K562 (cell line): Measurements from ENCODE around the gene NUP133. TPM values are rescaled to one million over a fixed set of nuclear protein-coding genes. Genes with fewer than 3 reads are reported as not detected.
"Not testable (repeated sequence)": the region's sequence is repeated elsewhere in the genome, so short reads cannot be mapped to it uniquely, and the experiment has no call there.

Experiments
- ATAC-seq: fragments of 200-7000 bp; cut with Tn5 transposase; 3 replicates; pipeline ENCODE4 v1.9.1; 2020; ENCODE audit warnings: moderate library complexity
- BruUV-seq: library from RNA; stranded (reverse); fragments of 400-500 nt; replicated peaks from 2 replicates; lab custom pipeline; 2021; lab: Mats Ljungman, UMichigan
- CTCF ChIA-PET: fragments of 300-600 bp; formaldehyde crosslinking; extraction: SDS; loops from one replicate; lab custom pipeline; 2021; ENCODE audit warnings: low intra/inter-chr PET ratio; lab: Yijun Ruan, JAX
- POLR2A ChIA-PET: fragments of 300-600, 350-650 bp; sonication (Branson Sonifier 250); formaldehyde crosslinking; extraction: SDS; loops from one replicate; lab custom pipeline; 2021; ENCODE audit warnings: antibody characterized with exemption, inconsistent platforms; lab: Yijun Ruan, JAX
- DNase-seq, 4 experiments: peaks; one replicate each; pipeline versions ENCODE4 v3.0.0 to v3.0.0-alpha.2; 2011 to 2018; ENCODE audit warnings: low spot score in 3 of 4, mixed read lengths in 3 of 4; ENCODE audit errors: extremely low read depth in 1 of 4
- FAIRE-seq: peaks from 2 replicates; lab custom pipeline; 2011; peaks lifted over from hg19 to GRCh38; lab: Jason Lieb, UNC
- H2AFZ ChIP-seq: 2 replicates; pipeline ENCODE4 v1.6.0; 2011; ENCODE audit warnings: low read depth, low read length, control low read depth, inconsistent platforms
- H3K27ac ChIP-seq: fragments of 200-600 bp; 3 replicates; pipeline ENCODE4 v1.8.0; 2011; ENCODE audit warnings: low read depth, mild to moderate bottlenecking, control low read depth, inconsistent platforms, low read length, moderate library complexity, mixed read lengths; ENCODE audit errors: extremely low read depth
- H3K27me3 ChIP-seq, 2 experiments: fragments of 300-600 bp in 1 of 2; 2 replicates in 1 of 2; 3 replicates in 1 of 2; pipeline versions ENCODE4 v1.6.0 to v1.8.0; 2011; ENCODE audit warnings: inconsistent platforms in 2 of 2, low read length in 2 of 2, mild to moderate bottlenecking in 1 of 2, mixed read lengths in 1 of 2, moderate library complexity in 1 of 2; ENCODE audit not compliant: control insufficient read depth in 2 of 2, insufficient read depth in 2 of 2
- H3K36me3 ChIP-seq: fragments of 300-600 bp; 3 replicates; pipeline ENCODE4 v1.8.0; 2011; ENCODE audit warnings: mild to moderate bottlenecking, low read length, inconsistent platforms; ENCODE audit not compliant: control insufficient read depth, insufficient read depth
- H3K4me1 ChIP-seq, 2 experiments: fragments of 200-600 bp in 1 of 2; replicated peaks in 1 of 2; 2 replicates in 1 of 2; 3 replicates in 1 of 2; pipeline versions ENCODE4 v1.5.1 to v1.8.0; 2011; ENCODE audit warnings: inconsistent platforms in 2 of 2, low read length in 2 of 2, mild to moderate bottlenecking in 1 of 2, mixed read lengths in 1 of 2, moderate library complexity in 1 of 2; ENCODE audit not compliant: control insufficient read depth in 2 of 2, insufficient read depth in 2 of 2
- H3K4me2 ChIP-seq: 2 replicates; pipeline ENCODE4 v1.6.1; 2011; ENCODE audit warnings: low read length, control low read depth, inconsistent platforms, mixed read lengths; ENCODE audit not compliant: insufficient read depth
- H3K4me3 ChIP-seq: fragments of 200-600 bp; sonication (generic), shearing (Covaris generic); 2 replicates; pipeline ENCODE4 v1.5.1; 2016; ENCODE audit warnings: control low read depth, inconsistent platforms
- H3K79me2 ChIP-seq: fragments of 200-600 bp; 3 replicates; pipeline ENCODE4 v1.8.0; 2011; ENCODE audit warnings: low read length, inconsistent platforms; ENCODE audit not compliant: control insufficient read depth, insufficient read depth
- H3K9ac ChIP-seq, 2 experiments: 2 replicates each; pipeline versions ENCODE4 v1.6.0 to v1.6.1; 2011; ENCODE audit warnings: low read depth in 2 of 2, low read length in 2 of 2, control low read depth in 1 of 2, inconsistent platforms in 1 of 2, mild to moderate bottlenecking in 1 of 2, mixed read lengths in 1 of 2; ENCODE audit not compliant: insufficient read depth in 1 of 2
- H3K9me1 ChIP-seq: one replicate; pipeline ENCODE4 v1.6.0; 2011; ENCODE audit warnings: inconsistent platforms, mild to moderate bottlenecking, low read length, moderate library complexity; ENCODE audit not compliant: control insufficient read depth, insufficient read depth
- H3K9me3 ChIP-seq: replicated peaks from 2 replicates; pipeline ENCODE4 v1.5.1; 2011; ENCODE audit warnings: low read depth, low read length, inconsistent platforms; ENCODE audit not compliant: control insufficient read depth, insufficient read depth
- H4K20me1 ChIP-seq: replicated peaks from 2 replicates; pipeline ENCODE4 v1.6.1; 2011; ENCODE audit warnings: low read length, inconsistent platforms, mixed read lengths; ENCODE audit not compliant: control insufficient read depth, insufficient read depth
- BCOR ChIP-seq: fragments of 450-650 bp; IDR thresholded peaks from 2 replicates; pipeline ENCODE4 v1.6.1; 2016
- HEY1 ChIP-seq: fragments of 250-450 bp; sonication (Bioruptor Pico); IDR thresholded peaks from 2 replicates; pipeline ENCODE4 v1.5.0; 2020; ENCODE audit warnings: mild to moderate bottlenecking, moderate library complexity, borderline replicate concordance
- KDM1A ChIP-seq, 2 experiments: fragments of 450-650 bp; IDR thresholded peaks; 2 replicates each; pipeline ENCODE4 v1.6.1; 2016; ENCODE audit warnings: mild to moderate bottlenecking in 2 of 2
- RBM25 ChIP-seq: fragments of 200-400 bp; formaldehyde crosslinking; IDR thresholded peaks from 2 replicates; pipeline ENCODE4 v1.6.1; 2018; ENCODE audit warnings: low read length, low read depth, moderate library complexity; ENCODE audit not compliant: severe bottlenecking
- RCOR1 ChIP-seq, 2 experiments: IDR thresholded peaks; 2 replicates each; pipeline ENCODE4 v1.6.1; 2012; ENCODE audit warnings: low read depth in 2 of 2, low read length in 2 of 2, borderline replicate concordance in 1 of 2, improper control_type of control experiment in 1 of 2
- SMARCA5 ChIP-seq: fragments of 450-650 bp; IDR thresholded peaks from 2 replicates; pipeline ENCODE4 v1.6.1; 2016
- ZNF146 ChIP-seq: IDR thresholded peaks from one replicate; pipeline ENCODE4 v1.6.1; 2018; ENCODE audit warnings: missing compliant biosample characterization; ENCODE audit not compliant: unreplicated experiment
- ZZZ3 ChIP-seq: fragments of 450-650 bp; IDR thresholded peaks from 2 replicates; pipeline ENCODE4 v1.6.1; 2016; ENCODE audit warnings: antibody characterized with exemption, mild to moderate bottlenecking, moderate library complexity
- WGBS: fragments of 100-300 bp; shearing (Covaris generic); methylation state at CpG from one replicate; pipeline ENCODE4 v1.1.6; 2016; ENCODE audit warnings: low coverage, mixed read lengths; ENCODE audit not compliant: insufficient coverage; ENCODE audit errors: missing lambda C conversion rate; 5-methylcytosine and 5-hydroxymethylcytosine counted together
- in situ Hi-C: fragments of 300-500 bp; cut with MboI; formaldehyde crosslinking; loops from 4 replicates; pipeline ENCODE4 v1.15.0; 2018; ENCODE audit warnings: inconsistent platforms, mixed read lengths
- intact Hi-C: fragments of 100-400 bp; cut with micrococcal nuclease; formaldehyde crosslinking; loops from 2 replicates; pipeline ENCODE4 v1.14.2; 2022
- polyA plus RNA-seq, 8 experiments: library from polyadenylated mRNA; depleted of rRNA in 4 of 8; stranded (reverse) in 5 of 8; unstranded in 3 of 8; fragments of >200 nt; fragmentation: Nextera tagmentation in 2 of 8; fragmentation: Illumina TruSeq in 1 of 8; extraction: Ambion mirVana in 2 of 8; extraction: Trizol in 1 of 8; gene quantifications; 2 replicates each; pipeline versions ENCODE4 v1.2.1 to v1.2.3, GENCODE V29; 2011 to 2014; ENCODE audit warnings: inconsistent platforms in 1 of 8, missing spikeins in 1 of 8
- total RNA-seq, 7 experiments: library from RNA; depleted of rRNA in 6 of 7; stranded (reverse); fragments of >200 nt in 6 of 7; fragmentation: Illumina TruSeq in 2 of 7; extraction: Trizol in 2 of 7; gene quantifications; 2 replicates each; pipeline versions ENCODE4 v1.2.1 to v1.2.3, GENCODE V29; 2011 to 2021; ENCODE audit warnings: low replicate concordance in 1 of 7
- TF ChIP-seq, protein P1 (sequence below): fragments of 450-650 bp; formaldehyde crosslinking; IDR thresholded peaks from 2 replicates; pipeline ENCODE4 v1.4.0; 2022; ENCODE audit warnings: missing genetic modification characterization

Gene NUP133
- total and polyA plus RNA-seq, 9 of the 15 experiments (the other 6 are each of a cell fraction or from before 2014, with no cell fraction given): 21.7 to 85.1 (median 61.3) TPM

- no peak for TF ChIP-seq HEY1
- TF ChIP-seq, protein P1, sequence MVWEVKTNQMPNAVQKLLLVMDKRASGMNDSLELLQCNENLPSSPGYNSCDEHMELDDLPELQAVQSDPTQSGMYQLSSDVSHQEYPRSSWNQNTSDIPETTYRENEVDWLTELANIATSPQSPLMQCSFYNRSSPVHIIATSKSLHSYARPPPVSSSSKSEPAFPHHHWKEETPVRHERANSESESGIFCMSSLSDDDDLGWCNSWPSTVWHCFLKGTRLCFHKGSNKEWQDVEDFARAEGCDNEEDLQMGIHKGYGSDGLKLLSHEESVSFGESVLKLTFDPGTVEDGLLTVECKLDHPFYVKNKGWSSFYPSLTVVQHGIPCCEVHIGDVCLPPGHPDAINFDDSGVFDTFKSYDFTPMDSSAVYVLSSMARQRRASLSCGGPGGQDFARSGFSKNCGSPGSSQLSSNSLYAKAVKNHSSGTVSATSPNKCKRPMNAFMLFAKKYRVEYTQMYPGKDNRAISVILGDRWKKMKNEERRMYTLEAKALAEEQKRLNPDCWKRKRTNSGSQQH (CRISPR knock-in tag): no peak
- no peak for TF ChIP-seq ZZZ3
- peak in 1 of 2 experiments; percentile 65; a peak in 1 of 4 replicates for TF ChIP-seq RCOR1 (IDR thresholded peaks at IDR 0.05; ENCODE audit: borderline replicate concordance in 1 of 2, low read depth in 2 of 2, low read length in 2 of 2)
Measured at GRCh38 chr1:229514578-229515275, 6.6 kb upstream of the NUP133 start (continued).

DNA sequence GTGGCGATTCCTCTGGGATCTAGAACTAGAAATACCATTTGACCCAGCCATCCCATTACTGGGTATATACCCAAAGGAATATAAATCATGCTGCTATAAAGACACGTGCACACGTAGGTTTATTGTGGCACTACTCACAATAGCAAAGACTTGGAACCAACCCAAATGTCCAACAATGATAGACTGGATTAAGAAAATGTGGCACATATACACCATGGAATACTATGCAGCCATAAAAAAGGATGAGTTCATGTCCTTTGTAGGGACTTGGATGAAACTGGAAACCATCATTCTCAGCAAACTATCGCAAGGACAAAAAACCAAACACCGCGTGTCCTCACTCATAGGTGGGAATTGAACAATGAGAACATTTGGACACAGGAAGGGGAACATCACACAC, 3.5 kb upstream of the NUP133 start:
- 34% methylated on average over 5 of the region's 6 CpGs for WGBS
- H3K9me1 ChIP-seq, POLR2A ChIA-PET, H3K27me3 ChIP-seq, H3K9me3 ChIP-seq, H3K9ac ChIP-seq, H2AFZ ChIP-seq, FAIRE-seq, H3K4me2 ChIP-seq, DNase-seq, H4K20me1 ChIP-seq, BruUV-seq, CTCF ChIA-PET, H3K4me3 ChIP-seq, in situ Hi-C loops, H3K27ac ChIP-seq, ATAC-seq, intact Hi-C loops, H3K36me3 ChIP-seq: not testable (repeated sequence)
- H3K79me2 ChIP-seq: peaks cover 20% of the 10 kb centered on the region
- H3K4me1 ChIP-seq: peaks cover 6 to 16% of the 10 kb centered on the region in 2 experiments; a peak in 2 of 5 replicates
- TF ChIP-seq RBM25 (peak; percentile 19), BCOR (peak; percentile 77), SMARCA5 (0 out of 2 replicates have a peak, but pooled peaks have one; percentile 42), KDM1A (IDR thresholded peaks at IDR 0.05) (peak; percentile 29 to 61; a peak in 2 of 4 replicates), ZNF146 (peak; percentile 74)

DNA sequence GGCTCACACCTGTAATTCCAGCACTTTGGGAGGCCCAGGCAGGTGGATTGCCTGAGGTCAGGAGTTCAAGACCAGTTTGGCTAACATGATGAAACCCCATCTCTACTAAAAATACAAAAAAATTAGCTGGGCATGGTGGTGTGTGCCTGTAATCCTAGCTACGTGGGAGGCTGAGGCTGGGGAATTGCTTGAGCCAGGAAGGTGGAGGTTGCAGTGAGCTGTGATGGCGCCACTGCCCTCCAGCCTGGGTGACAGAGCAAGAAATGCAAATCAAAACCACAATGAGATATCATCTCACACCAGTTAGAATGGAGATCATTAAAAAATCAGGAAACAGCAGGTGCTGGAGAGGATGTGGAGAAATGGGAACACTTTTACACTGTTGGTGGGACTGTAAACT, 3.1 kb upstream of the NUP133 start:
- H3K27me3 ChIP-seq, FAIRE-seq, DNase-seq, H2AFZ ChIP-seq, H3K9me1 ChIP-seq, ATAC-seq, H3K4me3 ChIP-seq, H3K27ac ChIP-seq, H3K4me2 ChIP-seq, H3K9ac ChIP-seq, in situ Hi-C loops, POLR2A ChIA-PET, H3K36me3 ChIP-seq, intact Hi-C loops, BruUV-seq, H3K9me3 ChIP-seq, H4K20me1 ChIP-seq, CTCF ChIA-PET: not testable (repeated sequence)
- WGBS: 59% methylated on average over 2 of the region's 2 CpGs
- Histone ChIP-seq H3K79me2 (peaks cover 24% of the 10 kb centered on the region), H3K4me1 (peaks cover 6 to 16% of the 10 kb centered on the region in 2 experiments; a peak in 3 of 5 replicates)
